Stomach (tissue), 4 donors: ENCODE results near the gene PTPRD.

Experiments used
- CTCF ChIP-seq, 7 experiments: fragments of 450-650 bp in 4 of 7; fragments of 200-600 bp in 3 of 7; sonication (generic) in 3 of 7; IDR thresholded peaks; one replicate each; pipeline ENCODE4 v1.5.1; 2016 to 2019; ENCODE audit warnings: antibody characterized with exemption in 7 of 7, control low read depth in 2 of 7, mild to moderate bottlenecking in 1 of 7
- POLR2AphosphoS5 ChIP-seq, 3 donors: sonication (generic); formaldehyde crosslinking; IDR thresholded peaks; one replicate each; pipeline ENCODE4 v1.6.1; 2016; ENCODE audit warnings: antibody characterized with exemption in 3 of 3

GRCh38 chr9:8738945-8739344 is 1873.9 kb downstream of the PTPRD start:
- no peak for TF ChIP-seq CTCF (IDR thresholded peaks at IDR 0.05)
- no peak for TF ChIP-seq POLR2AphosphoS5 (IDR thresholded peaks at IDR 0.05)
